HG02571 (cell line): ENCODE results near the gene CLEC18C.
"Not testable (repeated sequence)": the region's sequence is repeated elsewhere in the genome, so short reads cannot be mapped to it uniquely, and the experiment has no call there.

ENCODE experiments used
- ATAC-seq: cut with Tn5 transposase; IDR thresholded peaks from one replicate; pipeline ENCODE4 v1.9.1; 2021; ENCODE audit warnings: mild to moderate bottlenecking, moderate library complexity; ENCODE audit not compliant: unreplicated experiment

Gene CLEC18C

DNA sequence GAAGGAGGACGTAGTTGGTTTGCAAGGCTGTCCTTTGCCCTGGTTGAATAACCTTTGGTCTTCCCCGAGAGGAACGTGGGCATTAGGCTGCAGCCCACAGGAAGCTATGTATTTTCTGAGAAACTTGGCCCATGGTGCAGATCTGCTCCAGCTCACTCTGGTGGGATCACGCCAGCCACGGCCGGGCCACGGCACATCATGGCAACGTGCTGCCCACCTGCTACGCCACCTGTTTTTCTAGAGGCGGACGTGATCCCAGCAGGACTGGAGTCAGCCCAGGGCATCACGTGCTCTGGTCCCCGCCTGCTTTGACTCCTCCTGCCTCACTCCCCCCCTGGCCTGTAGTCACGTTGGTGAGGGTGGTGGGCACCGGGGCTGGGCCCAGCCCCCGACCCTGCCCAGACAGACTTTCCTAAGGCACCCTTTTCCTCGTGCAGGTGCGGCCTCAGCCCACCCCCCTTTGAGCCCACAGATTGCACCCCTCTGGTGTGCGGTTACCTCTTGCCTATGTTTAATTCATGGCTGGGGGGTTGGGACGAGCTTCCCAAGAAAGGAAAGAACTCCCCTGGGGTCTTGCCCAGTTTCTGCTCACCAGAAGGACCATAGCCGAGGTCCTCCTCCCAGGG lies at the start of gene CLEC18C:
TSS of gene CLEC18C (plus strand) at position 576 of the 626 bp plus-strand sequence. CDS start 492 bp downstream, outside the sequence.
- not testable (repeated sequence) for ATAC-seq

- ATAC-seq = not testable (repeated sequence)
These were observed 49.8 kb upstream of the CLEC18C start for GRCh38 chr16:70123822-70124221.

DNA sequence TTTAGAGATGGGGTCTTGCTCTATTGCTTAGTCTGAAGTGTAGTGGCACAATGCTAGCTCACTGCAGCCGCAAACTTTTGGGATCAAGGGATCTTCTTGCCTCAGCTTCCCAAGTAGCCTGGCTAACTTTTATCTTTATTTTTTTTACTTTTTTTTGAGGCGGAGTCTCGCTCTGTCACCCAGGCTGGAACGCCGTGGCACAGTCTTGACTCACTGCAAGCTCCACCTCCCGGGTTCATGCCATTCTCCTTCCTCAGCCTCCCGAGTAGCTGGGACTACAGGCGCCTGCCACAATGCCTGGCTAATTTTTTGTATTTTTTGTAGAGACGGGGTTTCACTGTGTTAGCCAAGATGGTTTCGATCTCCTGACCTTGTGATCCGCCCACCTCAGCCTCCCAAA lies 47.4 kb upstream of the CLEC18C start:
- ATAC-seq = not testable (repeated sequence)

- ATAC-seq = not testable (repeated sequence)
These were observed 45.9 kb upstream of the CLEC18C start for GRCh38 chr16:70127706-70128105.

- ATAC-seq = not testable (repeated sequence)
These were observed 44.7 kb upstream of the CLEC18C start for GRCh38 chr16:70128844-70129243.

DNA sequence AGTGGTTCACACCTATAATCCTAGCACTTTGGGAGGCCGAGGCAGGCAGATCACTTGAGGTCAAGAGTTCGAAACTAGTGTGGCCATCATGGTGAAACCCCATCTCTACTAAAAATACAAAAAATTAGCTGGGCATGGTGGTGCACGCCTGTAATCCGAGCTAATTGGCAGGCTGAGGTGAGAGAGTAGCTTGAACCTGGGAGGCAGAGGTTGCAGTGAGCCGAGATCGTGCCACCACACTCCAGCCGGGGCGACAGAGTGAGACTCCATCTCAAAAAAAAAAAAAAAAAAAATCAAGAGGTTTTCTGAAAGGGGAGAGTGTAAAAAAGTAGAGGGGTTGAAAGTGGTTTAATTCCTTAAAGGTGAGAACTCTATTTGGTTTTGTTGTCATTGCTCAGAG lies 37.8 kb upstream of the CLEC18C start:
- not testable (repeated sequence) for ATAC-seq

- not testable (repeated sequence) for ATAC-seq
These were observed 37.0 kb upstream of the CLEC18C start for GRCh38 chr16:70136595-70136994.

DNA sequence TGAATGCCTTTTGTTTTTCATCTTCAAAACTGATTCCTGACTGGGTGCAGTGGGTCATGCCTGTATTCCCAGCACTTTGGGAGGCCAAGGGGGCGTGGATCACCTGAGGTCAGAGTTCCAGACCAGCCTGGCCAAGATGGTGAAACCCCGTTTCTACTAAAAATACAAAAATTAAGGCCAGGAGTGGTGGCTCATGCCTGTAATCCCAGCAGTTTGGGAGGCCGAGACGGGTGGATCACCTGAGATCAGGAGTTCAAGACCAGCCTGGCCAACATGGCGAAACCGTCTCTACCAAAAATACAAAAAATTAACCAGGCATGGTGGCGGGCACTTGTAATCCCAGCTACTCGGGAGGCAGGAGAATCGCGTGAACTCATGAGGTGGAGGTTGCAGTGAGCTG lies 30.8 kb upstream of the CLEC18C start:
- ATAC-seq = not testable (repeated sequence)

GRCh38 chr16:70143231-70143895 lies 30.2 kb upstream of the CLEC18C start:
- not testable (repeated sequence) for ATAC-seq

- ATAC-seq = not testable (repeated sequence)
These were observed 25.7 kb upstream of the CLEC18C start for GRCh38 chr16:70147853-70148252.

DNA sequence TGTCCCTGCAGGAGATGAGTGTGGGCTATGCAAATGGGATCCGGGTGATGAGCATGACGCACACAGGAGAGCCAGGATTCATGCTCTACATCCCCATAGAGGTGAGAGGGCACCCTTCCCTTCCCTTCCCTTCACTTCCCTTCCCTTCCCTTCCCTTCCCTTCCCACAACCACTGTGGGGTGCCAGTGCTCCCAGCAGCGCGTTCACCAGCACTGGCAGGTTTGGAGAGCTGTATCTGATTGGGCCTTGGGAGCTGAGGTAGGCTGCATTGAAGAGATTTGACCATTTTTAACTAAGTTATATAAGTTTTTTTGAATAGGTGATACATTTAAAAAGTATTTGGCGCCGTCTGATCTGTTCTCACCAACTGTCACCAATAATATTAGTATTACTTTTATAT lies 25.1 kb upstream of the CLEC18C start:
- not testable (repeated sequence) for ATAC-seq

GRCh38 chr16:70149296-70149695 lies 24.3 kb upstream of the CLEC18C start:
- not testable (repeated sequence) for ATAC-seq

GRCh38 chr16:70151391-70151790 lies 22.2 kb upstream of the CLEC18C start:
- no peak for ATAC-seq

DNA sequence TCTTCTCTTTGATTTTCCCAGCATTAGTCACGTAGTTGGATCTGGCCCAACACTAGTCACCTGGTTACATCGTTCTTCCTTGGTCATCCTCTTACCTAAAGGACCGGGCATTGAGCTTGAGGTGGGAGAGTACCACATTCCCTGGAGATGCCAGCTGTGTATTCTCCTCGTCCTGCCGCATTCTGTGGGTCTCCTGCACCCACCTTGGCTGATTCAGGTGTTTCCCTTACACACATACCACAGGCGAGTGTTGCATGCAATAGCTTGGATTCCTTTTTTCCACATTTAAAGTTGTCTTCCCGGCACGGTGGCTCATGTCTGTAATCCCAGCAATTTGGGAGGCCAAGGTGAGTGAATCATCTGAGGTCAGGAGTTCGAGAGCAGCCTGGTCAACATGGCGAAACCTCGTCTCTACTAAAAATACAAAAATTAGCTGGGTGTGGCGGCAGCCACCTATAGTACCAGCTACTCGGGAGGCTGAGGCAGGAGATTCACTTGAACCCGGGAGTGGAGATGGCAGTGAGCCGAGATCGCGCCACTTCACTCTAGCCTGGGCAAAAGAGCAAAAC lies 21.6 kb upstream of the CLEC18C start:
- ATAC-seq = no peak

GRCh38 chr16:70152578-70153302 lies 20.8 kb upstream of the CLEC18C start:
- ATAC-seq = no peak

DNA sequence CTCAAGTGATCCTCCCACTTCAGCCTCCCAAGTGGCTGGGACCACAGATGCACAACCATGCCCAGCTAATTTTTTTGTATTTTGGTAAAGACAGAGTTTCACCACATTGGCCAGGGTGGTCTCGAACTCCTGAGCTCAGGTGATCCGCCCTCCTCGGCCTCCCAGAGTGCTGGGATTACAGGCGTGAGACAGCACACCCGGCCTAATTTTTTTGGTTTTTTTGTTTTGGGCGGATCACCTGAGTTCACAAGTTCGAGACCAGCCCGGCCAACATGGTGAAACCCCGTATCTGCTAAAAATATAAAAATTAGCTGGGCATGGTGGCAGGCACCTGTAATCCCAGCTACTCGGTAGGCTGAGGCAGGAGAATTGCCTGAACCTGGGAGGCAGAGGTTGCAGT lies 18.9 kb upstream of the CLEC18C start:
- not testable (repeated sequence) for ATAC-seq

- ATAC-seq = no peak
These were observed 17.2 kb upstream of the CLEC18C start for GRCh38 chr16:70156207-70156978.

DNA sequence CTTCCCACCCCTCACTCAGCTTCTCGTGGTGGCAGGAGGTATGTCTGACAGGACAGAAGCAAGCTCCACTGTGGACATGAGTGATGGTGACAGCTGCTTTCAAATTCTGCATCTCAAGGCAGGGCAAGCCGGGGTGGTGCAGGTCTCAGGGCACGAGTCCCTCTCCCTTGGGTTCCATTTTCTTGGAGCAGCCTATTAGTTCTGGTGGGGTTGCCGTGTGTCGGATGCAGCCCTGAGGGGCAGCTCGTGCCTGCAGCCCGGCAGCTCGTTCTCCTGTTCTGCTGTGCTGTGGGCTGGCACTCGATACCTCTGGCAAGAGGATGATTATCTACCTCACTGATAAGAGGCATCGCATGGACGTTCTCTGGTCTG lies 16.5 kb upstream of the CLEC18C start:
- no peak for ATAC-seq

GRCh38 chr16:70157477-70158260 lies 15.9 kb upstream of the CLEC18C start:
- no peak for ATAC-seq
